MM.1S (cell line): ENCODE data around the gene C1orf74.

ENCODE experiments used
- DNase-seq: peaks from one replicate; pipeline ENCODE4 v3.0.0-alpha.2; 2015
- H2AFZ ChIP-seq: fragments of 300-600 bp; sonication (generic); 2 replicates; pipeline ENCODE4 v1.6.0; 2016; ENCODE audit warnings: antibody characterized with exemption, low read length
- H3F3A ChIP-seq: fragments of 300-600 bp; sonication (generic); 2 replicates; pipeline ENCODE4 v1.6.1; 2016; ENCODE audit warnings: mild to moderate bottlenecking, antibody characterized with exemption, low read length, moderate library complexity, mixed read lengths; ENCODE audit not compliant: insufficient read depth
- H3K27ac ChIP-seq: fragments of 300-600 bp; sonication (generic); 2 replicates; pipeline ENCODE4 v1.5.1; 2016; ENCODE audit warnings: mild to moderate bottlenecking, low read length
- H3K27me3 ChIP-seq: fragments of 300-600 bp; sonication (generic); replicated peaks from 2 replicates; pipeline ENCODE4 v1.6.0; 2016; ENCODE audit warnings: low read length; ENCODE audit not compliant: insufficient read depth
- H3K36me3 ChIP-seq: fragments of 300-600 bp; sonication (generic); replicated peaks from 2 replicates; pipeline ENCODE4 v1.6.1; 2016; ENCODE audit warnings: mild to moderate bottlenecking, low read length, mixed read lengths; ENCODE audit not compliant: insufficient read depth
- H3K4me1 ChIP-seq: fragments of 300-600 bp; sonication (generic); 2 replicates; pipeline ENCODE4 v1.6.1; 2016; ENCODE audit warnings: low read length, mixed read lengths
- H3K4me2 ChIP-seq: fragments of 300-600 bp; sonication (generic); 2 replicates; pipeline ENCODE4 v1.6.0; 2016; ENCODE audit warnings: low read depth, low read length
- H3K4me3 ChIP-seq: fragments of 300-600 bp; sonication (generic); 2 replicates; pipeline ENCODE4 v1.5.1; 2016; ENCODE audit warnings: low read length, mixed read lengths
- H3K79me2 ChIP-seq: fragments of 300-600 bp; sonication (generic); 2 replicates; pipeline ENCODE4 v1.6.1; 2016; ENCODE audit warnings: mixed run types, low read length, mixed read lengths
- H3K9ac ChIP-seq: fragments of 300-600 bp; sonication (generic); 2 replicates; pipeline ENCODE4 v1.6.1; 2016; ENCODE audit warnings: low read length, mixed read lengths
- H3K9me2 ChIP-seq: fragments of 300-600 bp; sonication (generic); replicated peaks from 2 replicates; pipeline ENCODE4 v1.6.1; 2016; ENCODE audit warnings: mild to moderate bottlenecking, low read length, mixed read lengths; ENCODE audit not compliant: insufficient read depth
- H3K9me3 ChIP-seq: fragments of 300-600 bp; sonication (generic); replicated peaks from 2 replicates; pipeline ENCODE4 v1.6.1; 2016; ENCODE audit warnings: mild to moderate bottlenecking, low read length, mixed read lengths; ENCODE audit not compliant: insufficient read depth
- H4K20me1 ChIP-seq: fragments of 300-600 bp; sonication (generic); 2 replicates; pipeline ENCODE4 v1.6.1; 2016; ENCODE audit warnings: mild to moderate bottlenecking, low read length, moderate library complexity, mixed read lengths; ENCODE audit not compliant: insufficient read depth
- CTCF ChIP-seq: fragments of 300-600 bp; sonication (generic); IDR thresholded peaks from 2 replicates; pipeline ENCODE4 v1.5.1; 2016; ENCODE audit warnings: antibody characterized with exemption, low read length, mixed read lengths
- EZH2 ChIP-seq: fragments of 300-600 bp; sonication (generic); optimal IDR thresholded peaks from 2 replicates; pipeline ENCODE3; 2017; ENCODE audit warnings: low read depth, mild to moderate bottlenecking, antibody characterized with exemption, low read length, mixed read lengths
- EZH2phosphoT487 ChIP-seq: fragments of 300-600 bp; sonication (generic); IDR thresholded peaks from 2 replicates; pipeline ENCODE4 v1.6.1; 2018; ENCODE audit warnings: antibody characterized with exemption, low read length

Gene C1orf74

GRCh38 chr1:209819058-209819457, 34.7 kb upstream of the C1orf74 start:
- no peak for DNase-seq
- Histone ChIP-seq H3K27ac (no peak overlapping the region), H3K9me2 (no peaks in the 10 kb centered on the region)

GRCh38 chr1:209817691-209818090, 33.3 kb upstream of the C1orf74 start:
- no peak for DNase-seq
- H3K36me3 ChIP-seq = no peaks in the 10 kb centered on the region
- H3K9me2 ChIP-seq = no peaks in the 10 kb centered on the region
- H3K4me2 ChIP-seq = no peak overlapping the region
- no peaks in the 10 kb centered on the region for H4K20me1 ChIP-seq
- no peak overlapping the region for H3K9ac ChIP-seq
- no peaks in the 10 kb centered on the region for H3K79me2 ChIP-seq
- 0 out of 2 replicates have a peak, but pooled peaks cover 3% of the 10 kb centered on the region for H3K27me3 ChIP-seq
- H3F3A ChIP-seq = no peaks in the 10 kb centered on the region
- no peak overlapping the region for H2AFZ ChIP-seq
- no peaks in the 10 kb centered on the region for H3K4me1 ChIP-seq
- H3K27ac ChIP-seq = no peak overlapping the region
- H3K9me3 ChIP-seq = no peaks in the 10 kb centered on the region
- no peak overlapping the region for H3K4me3 ChIP-seq
- TF ChIP-seq CTCF (no peak), EZH2phosphoT487 (no peak), EZH2 (no peak)

More at GRCh38 chr1:209819058-209819457, 34.7 kb upstream of the C1orf74 start:
- no peaks in the 10 kb centered on the region for H3K36me3 ChIP-seq
- 0 out of 2 replicates have a peak, but pooled peaks cover 3% of the 10 kb centered on the region for H3K27me3 ChIP-seq
- H3K9me3 ChIP-seq = no peaks in the 10 kb centered on the region
- H3K79me2 ChIP-seq = no peaks in the 10 kb centered on the region
- no peak overlapping the region for H3K9ac ChIP-seq
- H3K4me1 ChIP-seq = no peaks in the 10 kb centered on the region
- H3K4me2 ChIP-seq = no peak overlapping the region
- no peaks in the 10 kb centered on the region for H3F3A ChIP-seq
- no peak overlapping the region for H2AFZ ChIP-seq
- TF ChIP-seq CTCF (no peak), EZH2 (no peak), EZH2phosphoT487 (no peak)
- no peaks in the 10 kb centered on the region for H4K20me1 ChIP-seq
- H3K4me3 ChIP-seq = no peak overlapping the region

- Histone ChIP-seq H3K79me2 (no peaks in the 10 kb centered on the region), H3K27ac (no peak overlapping the region), H4K20me1 (no peaks in the 10 kb centered on the region), H3K9me2 (no peaks in the 10 kb centered on the region), H3K9me3 (no peaks in the 10 kb centered on the region), H2AFZ (no peak overlapping the region), H3K4me3 (no peak overlapping the region), H3F3A (no peaks in the 10 kb centered on the region), H3K4me2 (no peak overlapping the region), H3K27me3 (no peaks in the 10 kb centered on the region), H3K36me3 (no peaks in the 10 kb centered on the region), H3K9ac (no peak overlapping the region), H3K4me1 (no peaks in the 10 kb centered on the region)
- TF ChIP-seq CTCF = no peak
- no peak for TF ChIP-seq EZH2phosphoT487
- no peak for TF ChIP-seq EZH2
- no peak for DNase-seq
Observed at GRCh38 chr1:209816923-209817322, 32.6 kb upstream of the C1orf74 start.
